GF-D8 (cell line): Measurements from ENCODE around the gene CENPP.

Experiments used
- DNase-seq: peaks from one replicate; lab custom pipeline; 2025; lab: John Stamatoyannopoulos, UW

The CENPP gene

DNA sequence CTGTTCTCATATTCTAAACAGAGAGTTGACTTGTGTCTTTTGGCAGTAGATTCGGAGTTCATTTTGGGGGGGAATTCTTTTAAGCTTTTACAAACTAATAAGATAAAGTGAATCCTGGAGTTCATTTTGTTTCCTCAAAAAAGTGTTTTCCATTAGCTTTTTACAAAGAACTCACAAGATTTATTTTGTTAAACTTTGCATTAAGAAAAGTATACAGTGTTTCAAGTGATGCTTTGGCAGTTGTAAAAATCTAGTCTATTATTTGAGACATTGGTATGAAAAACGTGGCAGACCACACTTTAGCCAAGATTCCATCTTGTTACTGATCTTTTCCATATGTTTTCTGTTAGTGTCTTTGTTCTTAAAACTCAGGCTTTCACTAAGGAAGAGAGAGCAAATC lies 99.7 kb downstream of the CENPP start:
- no peak for DNase-seq

DNA sequence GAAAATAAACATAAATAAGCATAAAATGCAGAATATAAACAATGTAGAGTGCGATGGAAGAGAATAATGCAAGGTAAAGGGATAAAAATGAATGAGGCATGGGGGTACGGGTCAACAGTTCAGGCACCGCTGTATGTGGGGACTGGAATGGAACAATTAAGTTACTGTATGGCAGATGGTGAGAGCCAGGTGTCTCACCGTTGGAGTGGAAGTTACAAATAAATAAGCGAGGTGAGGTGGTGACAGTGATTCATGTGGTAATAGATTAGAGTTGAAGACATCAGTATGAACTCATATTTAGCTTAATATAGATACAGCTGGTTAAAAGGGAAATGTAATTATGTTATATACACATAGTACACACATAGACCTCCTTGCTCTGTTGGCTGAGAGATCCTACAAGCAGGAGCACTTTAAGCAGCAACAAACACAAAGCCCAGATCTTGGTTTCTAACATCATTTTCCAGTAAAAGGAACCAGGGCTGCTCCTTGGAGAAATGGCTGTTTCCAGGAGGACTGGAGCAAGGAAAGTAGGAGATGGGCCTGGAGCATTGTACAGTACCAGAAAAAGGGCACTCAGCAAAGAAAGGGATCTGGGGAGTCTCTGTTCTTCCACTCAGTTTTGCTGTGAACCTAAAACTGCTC lies 100.9 kb downstream of the CENPP start:
- DNase-seq: no peak

DNA sequence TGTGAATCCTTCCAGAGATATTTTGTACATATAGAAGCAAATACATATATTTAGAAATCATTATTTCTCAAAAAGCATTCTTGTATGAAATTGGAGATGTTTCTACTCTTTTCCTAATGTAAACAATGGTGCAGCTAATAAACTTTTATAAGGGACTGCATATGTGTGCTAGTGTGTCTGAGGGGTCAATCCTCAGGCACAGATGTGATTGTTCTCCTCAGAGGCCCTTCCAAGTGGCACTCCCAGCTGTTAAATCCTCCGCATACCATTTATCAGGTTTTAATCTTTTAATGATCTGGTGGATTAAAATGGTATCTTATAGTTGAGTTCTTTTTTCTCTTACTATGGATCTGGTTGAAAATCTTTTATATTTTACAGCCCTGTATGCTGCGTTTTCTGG lies 104.1 kb downstream of the CENPP start:
- DNase-seq: no peak

DNA sequence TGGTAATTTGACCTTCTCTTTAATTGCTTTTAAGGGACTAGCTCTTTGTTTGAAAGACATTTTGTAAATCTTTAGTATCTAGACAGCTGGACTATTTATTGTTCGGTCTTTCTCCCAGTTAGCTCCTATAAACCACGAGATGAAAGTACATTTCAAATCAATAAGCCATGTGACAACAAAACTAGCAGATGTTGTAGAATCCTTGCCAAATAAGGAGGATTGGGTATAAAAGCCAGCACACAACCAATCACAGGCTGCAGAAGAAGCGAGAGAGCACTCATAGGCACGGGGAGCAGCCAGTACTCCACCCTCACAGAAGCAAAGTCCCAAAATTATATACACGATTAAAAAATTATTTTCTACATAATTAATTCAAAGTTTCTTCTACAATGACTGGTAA lies 106.6 kb downstream of the CENPP start:
- DNase-seq: no peak

DNA sequence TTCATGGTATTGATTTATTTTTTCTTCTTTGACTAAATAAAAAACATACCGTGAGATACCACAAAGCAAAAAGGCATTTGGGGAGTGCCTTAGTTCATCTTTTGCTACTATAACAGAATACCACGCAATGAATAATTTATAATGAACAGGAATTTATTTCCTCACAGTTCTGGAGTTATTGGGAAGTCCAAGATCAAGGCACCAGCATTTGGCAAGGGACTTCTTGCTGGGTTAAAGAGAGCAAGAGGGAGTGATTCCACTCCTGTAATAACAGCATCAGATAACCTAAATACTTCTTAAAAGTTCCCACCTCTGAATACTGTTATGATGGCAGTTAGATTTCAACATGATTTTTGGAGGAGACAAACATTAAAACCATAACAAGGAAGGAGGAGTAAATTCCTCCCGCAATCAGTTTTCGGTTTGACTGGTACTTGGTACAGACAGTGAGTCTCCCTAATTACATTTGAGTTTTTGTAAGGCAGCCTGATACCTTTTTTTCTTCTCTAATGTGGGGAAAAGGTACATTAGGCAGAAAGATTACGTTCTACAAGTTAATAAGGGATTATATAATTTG lies 107.3 kb downstream of the CENPP start:
- no peak for DNase-seq

DNA sequence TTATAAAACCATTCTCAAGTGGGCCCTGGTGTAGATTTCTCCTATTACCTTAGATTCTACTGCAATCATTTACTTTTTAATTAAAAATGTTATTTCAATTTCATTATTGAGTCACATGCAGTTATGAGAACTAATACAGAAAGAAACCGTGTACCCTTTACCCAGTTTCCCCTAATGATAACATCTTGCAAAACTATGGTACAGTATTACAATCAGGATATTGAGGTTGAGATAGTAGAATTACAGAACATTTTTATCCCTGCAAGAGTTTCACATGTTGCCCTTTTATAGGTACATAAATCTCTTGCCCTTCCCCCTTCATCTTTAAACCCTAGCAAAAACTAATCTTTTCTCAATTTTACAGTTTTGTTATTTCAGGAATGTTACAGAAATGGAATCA lies 109.5 kb downstream of the CENPP start:
- DNase-seq: no peak

DNA sequence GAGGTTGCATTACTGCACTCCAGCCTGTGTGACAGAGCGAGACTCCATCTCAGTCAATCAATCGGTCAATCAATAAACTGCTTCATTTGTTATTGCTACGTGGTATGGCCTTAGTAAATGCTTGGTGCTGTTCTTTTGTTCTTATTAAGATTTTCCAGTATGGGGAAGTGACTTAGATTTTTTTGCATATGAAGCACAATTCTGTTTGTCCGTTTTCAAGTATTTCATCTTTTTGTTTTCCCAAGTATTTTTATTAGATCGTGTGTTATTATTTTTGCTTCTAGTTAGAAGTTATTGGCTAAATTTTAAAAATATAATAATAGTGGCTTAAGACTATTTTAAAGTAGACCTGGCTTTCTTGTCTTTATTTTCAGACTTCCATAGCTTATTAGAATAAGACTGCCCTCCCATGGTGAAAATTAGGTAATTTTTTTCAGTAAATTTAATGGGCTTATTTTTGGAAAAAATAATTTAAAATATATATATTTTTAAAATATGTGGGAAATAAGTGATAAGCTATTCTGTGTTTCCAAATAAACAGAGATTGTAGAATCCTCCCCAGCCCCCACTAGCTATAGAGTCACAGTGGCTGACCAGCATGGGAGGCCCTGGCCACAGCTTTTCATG lies 113.3 kb downstream of the CENPP start:
- no peak for DNase-seq

DNA sequence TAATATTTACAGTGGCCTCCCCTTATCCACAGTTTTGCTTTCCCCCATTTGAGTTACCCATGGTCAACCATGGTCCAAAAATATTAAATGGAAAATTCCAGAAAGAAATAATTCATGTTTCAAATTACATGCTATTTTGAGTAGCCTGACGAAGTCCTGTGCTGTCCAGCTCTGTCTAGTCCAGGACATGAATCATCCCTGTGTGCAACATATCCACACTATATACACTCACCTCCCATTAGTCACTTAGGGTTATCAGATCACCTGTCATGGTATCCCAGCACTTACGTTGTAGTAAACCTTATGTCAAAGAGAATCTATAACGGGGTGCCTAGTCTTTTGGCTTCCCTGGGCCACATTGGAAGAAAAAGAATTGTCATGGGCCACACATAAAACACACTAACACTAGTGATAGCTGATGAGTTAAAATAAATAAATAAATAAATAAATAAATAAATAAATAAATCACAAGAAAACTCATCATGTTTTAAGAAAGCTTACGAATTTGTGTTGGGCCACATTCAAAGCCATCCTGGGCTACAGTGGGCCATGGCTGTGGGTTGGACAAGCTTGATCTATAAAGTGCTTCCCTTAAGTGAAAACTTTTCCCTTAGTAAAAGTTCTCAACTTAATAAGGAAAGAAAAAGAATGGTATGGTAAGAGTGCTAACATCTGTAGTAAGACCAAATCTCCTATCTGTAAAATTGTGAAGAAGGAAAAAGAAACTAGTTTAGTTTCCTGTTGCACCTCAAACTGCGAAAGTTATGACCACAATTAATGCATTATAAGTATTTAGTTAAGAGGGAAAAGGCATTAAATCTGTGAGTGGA lies 114.4 kb downstream of the CENPP start:
- DNase-seq: no peak

DNA sequence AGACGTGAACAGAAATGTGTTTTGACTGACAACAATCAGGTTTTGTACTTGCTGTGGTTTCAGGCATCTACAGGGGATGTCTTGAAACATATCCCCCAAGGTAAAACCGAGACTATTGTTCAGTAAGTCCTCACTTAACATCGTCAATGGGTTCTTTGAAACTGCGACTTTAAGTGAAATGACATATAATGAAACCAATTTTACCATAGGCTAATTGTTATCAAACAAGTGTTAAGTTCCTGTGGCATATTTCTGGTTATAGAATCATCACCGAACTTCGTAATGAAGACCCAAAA lies 114.9 kb downstream of the CENPP start:
- DNase-seq: no peak

DNA sequence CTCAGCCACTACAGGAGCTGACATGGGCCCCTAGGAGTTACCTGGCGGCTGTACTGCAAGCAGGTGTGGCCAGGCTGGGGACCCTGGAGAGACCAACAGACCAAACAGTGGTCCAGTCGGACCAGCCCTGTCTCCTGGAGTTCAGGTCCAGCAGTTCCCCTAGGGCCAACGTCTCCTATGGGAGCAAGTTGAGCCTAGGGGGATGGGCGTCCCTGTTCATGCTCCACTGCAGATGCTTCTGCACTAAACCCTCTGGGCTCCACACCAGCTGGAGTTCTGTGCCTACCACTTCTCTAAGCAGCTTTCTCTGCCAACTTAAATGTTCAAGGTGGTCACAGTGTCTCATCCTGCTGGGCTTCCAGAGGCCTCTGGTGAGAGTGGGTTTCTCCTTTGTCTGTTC lies 119.1 kb downstream of the CENPP start:
- DNase-seq: no peak

DNA sequence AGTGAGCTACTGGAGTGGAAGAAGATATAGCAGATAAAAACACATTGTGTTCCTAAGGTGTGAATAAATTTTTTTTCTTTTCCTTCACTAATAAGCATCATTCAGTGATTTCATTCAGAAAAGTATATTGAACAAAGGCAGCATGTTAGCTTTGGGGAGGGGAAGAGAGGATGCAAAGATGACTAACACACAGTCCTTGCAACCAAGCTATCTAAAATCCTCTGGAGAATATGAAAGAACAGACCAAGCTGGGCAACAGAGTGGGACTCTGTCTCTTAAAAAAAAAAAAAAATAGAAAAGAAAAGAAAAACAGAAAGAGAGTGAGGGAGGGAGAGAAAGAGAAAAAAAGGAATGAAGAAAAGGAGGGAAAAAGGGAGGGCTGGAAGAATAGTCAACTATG lies 120.8 kb downstream of the CENPP start:
- DNase-seq: no peak

DNA sequence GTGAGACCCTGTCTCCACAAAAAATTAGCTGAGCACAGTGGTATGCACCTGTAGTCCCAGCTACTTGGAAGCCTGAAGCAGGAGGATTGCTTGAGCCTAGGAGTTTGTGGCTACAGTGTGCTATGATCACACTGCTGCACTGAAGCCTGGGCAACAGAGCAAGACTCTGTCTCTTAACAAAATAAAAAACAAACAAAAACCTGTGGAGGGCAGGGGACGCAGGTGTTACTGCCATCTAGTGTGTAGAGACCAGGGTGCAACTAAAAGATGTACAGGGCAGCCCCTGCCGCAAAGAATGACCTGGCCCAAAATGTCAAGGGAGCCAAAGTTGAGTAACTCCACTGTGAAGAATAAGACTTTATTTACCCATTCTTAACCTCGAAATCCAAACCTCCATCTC lies 129.5 kb downstream of the CENPP start:
- no peak for DNase-seq

DNA sequence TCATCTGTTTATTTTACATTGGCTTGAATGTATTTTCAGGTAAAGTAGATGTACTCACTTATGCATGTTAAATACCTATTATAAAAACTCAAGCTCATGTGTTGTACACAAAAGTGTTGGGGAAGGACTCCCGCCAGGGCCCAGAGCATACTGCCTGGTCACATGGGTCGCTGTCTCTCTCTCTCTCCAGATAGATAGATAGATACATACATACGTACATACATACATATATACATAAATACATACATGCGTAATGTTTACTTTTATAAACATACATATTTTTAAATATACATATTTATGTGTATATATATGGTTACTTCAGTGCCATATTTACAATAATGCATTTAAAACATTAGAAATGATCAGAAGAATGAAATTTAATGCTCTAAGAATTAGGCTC lies 131.8 kb downstream of the CENPP start:
- no peak for DNase-seq

DNA sequence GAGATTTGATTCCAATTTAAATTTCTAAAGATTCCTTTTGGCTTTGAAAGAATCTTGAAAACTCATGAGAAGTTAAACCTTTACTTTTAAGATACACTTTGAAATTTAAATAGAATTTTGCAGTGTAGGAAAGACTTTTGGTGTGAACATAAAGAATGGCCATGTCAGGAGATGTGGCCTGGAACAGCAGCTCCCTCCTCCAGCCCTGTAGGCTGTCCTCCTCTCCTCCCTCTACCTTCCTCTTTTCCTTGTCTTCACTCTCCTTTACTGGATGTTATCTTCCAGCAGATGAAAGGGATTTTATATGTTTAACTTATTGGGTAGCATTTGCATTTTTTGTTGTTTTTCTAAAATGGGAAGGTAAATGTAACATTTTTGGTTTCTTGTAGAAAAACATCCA lies 137.6 kb downstream of the CENPP start:
- no peak for DNase-seq

DNA sequence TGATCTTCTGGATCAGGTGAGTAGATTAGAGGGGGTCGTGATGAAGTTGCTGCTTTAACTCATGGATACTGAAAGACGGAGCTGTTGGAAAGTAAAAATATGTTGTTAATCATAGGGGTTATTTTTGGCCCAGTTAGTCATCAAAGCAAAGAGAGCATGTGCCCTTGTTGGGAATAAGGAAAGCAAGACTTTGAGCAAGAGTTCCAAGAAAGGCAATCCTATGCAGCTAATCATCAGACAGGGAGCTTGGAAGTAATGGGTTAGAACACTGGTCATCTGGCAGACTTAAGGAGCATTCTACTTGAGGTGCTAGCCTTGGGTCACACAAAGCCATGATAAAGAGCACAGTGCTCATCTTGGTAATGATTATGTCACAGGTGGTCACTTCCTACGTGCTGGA lies 138.2 kb downstream of the CENPP start:
- no peak for DNase-seq

DNA sequence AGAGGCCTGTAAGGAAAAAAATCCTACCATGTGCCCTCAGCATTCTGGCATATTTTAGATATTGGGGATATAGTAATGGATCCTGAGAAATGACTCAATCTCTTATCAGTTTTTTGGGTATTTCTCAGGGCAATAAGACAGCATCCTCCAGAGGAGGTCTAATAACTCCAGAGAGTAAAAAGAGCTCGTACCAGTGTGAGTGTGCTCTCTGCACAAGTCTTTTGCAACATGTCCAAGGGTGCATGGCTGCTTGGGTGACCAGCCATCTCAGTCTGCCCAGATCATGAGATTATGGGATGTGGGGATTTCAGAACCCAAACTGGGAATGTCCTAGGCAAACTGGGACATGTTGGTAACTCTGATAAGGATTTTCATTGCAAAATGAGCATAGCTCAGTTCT lies 141.3 kb downstream of the CENPP start:
- no peak for DNase-seq

DNA sequence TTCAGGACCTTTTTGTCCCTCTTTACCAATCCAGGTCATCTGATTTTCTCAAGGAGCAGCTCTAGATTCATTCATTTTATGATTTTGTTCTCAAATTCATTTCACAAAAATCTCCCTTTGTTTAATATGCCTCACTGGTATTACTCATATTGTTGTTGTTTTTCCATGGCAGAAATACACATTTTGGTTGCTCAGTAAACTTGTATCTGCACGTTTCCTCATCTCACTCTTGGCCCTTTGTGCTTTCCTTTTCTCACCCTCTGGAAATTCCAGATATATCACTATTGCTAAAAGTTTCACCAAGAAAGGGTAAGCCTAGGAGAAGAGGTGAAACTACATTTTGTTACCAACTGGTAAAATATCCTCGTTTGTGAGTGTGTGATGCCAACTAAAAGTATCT lies 141.8 kb downstream of the CENPP start:
- no peak for DNase-seq

DNA sequence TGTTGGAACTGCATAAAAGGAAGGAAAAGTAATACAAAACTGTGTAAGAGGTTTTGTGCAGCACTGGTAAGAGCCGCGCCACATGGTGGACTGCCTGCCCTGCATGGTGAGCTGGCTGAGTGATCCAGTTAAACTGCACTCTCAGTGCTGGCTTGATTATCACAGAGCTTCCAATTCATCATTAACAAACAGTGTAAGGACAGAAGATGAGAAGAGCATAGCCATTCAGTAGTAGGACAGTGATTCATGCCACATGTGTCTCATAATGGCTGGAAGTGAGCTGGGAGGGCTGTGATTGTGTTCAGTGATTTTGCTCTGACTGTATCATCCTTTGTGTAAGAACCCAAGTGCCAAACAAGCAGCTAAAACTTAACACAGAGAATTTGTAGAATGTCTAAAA lies 142.5 kb downstream of the CENPP start:
- DNase-seq: no peak

DNA sequence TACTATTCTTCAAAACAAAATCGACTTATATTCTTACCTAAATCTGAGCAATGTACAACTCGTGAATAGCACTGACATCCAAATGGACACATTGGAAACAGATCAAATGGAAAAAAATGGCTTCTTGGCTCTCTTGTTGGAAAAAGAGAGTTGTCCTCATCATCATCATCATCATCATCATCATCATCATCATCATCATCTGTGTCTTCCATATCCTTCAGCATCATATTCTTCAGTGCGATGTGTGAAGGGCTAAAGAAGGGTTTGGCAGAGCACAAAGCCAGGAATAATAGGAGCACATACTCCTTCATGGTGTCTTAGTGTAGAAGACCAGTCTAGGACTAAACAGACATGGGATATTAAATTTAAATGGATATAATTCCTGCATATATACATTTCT lies 148.8 kb downstream of the CENPP start:
- DNase-seq: no peak

DNA sequence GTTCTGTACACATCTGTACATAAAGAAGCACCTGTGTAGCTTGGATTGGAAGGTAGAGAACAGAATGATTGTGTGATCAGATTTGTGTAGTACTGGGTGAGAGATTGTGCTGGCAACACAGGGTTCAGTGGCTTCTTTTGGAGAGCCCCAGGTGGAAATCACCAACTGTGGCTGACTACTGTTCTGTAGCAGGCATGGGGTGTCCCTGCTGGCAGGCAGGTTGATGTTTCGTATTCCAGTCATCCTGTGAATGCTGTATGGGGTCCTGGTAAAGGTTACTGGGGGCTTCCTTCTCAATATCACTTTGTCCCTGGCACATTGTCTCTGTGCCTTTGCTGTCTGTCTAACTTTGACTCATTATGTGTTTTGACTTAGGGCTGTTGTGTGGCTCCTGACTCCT lies 151.2 kb downstream of the CENPP start:
- no peak for DNase-seq

DNA sequence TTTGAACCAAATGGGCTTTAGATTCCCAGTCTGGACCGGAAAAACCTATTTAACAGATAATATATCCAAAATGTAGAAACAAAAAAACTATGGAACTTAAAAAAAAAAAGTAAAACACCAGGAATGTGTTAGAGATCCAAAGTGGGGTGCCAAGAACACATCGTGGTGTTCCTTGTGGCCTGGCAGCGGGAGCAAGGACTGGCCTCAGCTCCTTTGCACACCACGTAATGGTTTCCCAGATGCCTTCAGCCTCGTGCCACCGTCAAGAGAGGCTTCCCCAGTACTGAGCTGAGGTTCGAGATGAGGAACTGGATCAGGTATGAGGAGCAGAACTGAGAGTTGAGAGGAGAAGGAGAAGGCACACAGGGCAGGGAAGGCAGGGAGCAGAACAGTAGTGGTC lies 153.0 kb downstream of the CENPP start:
- DNase-seq: no peak

DNA sequence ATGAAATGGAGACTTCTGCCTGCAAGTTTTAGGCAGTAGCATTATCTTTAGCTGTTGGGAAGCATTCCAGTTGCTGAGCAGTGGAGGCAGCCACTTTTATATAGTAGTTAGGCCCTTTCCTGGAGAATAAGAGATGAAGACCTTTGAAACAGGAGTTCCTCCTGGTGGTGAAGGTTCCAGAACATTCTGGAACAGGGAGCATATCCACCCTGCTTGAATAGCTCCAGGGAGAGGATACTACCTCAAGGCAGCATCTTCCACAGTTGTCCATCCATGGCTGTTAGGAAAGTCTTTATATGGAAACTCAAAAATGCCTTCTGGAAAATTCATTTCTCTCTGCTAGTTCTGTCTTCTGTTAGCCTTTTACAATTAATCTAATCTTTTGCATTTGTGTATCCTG lies 153.6 kb downstream of the CENPP start:
- DNase-seq: no peak

DNA sequence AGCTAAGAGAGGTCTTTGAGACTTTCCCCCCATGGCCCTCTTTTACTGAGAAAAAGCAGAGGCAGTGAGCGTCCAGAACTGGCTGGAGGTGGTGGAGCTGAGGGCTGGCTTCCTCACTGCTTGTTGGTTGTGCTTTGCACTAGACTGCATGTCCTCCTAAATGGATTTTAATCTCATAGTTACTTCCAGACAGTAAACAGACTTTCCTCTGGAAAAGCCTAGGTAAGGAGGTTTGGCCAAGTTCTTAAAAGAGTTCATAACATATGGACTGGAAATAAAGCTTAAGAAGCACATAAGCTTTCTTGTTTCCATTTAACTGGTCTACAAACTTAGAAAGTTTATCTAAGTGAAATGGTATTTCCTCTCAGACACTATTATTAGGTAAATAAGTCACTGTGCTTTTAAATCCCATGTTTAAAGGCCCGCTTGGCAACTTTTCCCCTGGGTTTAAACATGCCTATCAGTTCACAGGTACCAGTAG lies 154.6 kb downstream of the CENPP start:
- no peak for DNase-seq
